HG03520 (cell line): ENCODE data around the gene VIT.
A peak's percentile ranks its signal among the peaks of the same experiment; 100 is the strongest.

Experiments
- ATAC-seq: cut with Tn5 transposase; IDR thresholded peaks from one replicate; pipeline ENCODE4 v1.9.1; 2021; ENCODE audit warnings: mild to moderate bottlenecking, moderate library complexity; ENCODE audit not compliant: unreplicated experiment

VIT gene

DNA sequence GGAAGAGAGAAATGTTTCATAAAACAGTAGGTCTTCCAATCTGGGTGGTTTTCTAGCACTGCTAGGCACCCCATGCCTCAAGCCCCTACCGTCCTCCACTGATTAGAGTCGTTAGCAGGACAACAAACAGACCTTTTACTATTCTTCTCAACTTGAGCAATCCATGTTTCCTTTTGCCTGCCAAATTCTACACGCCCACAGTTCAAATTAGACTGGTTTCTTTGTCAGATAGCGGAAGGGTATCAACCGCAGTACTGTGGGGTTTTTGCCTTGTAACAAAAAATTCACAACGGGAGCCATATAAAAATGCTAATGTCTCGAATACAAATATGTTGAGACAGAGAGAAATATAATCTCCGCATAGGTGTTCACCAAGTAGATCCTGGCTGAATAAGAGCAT lies 59.9 kb downstream of the VIT start:
- ATAC-seq = no peak

DNA sequence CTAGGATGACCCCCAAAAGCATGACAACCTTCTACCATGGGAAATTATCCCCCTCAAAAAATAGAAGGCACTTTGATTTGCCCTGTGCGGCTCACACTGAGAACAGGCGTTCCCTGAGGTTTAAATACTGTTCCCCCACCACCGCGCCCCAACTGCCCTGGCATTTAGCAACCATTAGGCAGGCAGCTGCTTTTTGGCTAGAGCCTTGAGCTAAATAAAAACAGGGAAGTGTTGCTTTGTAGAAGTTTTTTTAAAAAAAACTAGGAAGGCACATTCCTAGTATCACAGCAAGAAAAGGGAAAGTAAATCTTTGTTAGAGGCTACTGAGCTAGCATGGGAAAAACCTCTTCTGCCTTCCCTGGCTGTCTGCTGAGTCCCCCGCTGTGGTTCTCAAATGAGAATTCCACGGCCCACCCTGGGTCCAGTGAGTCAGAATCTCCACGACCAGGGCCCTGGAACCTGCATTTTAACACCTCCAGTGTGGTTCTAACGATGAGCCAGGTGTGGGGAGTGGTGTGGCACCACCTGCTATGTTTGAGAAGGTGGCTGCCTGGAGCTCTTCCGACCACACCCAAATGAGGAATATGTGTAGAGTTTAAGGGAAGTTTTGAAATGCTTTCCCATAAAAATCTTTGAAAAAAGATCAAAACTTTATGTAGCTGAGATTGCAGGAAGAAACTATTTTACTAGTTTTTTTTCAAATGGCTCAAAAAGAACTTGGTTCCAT lies 66.4 kb downstream of the VIT start:
- no peak for ATAC-seq

DNA sequence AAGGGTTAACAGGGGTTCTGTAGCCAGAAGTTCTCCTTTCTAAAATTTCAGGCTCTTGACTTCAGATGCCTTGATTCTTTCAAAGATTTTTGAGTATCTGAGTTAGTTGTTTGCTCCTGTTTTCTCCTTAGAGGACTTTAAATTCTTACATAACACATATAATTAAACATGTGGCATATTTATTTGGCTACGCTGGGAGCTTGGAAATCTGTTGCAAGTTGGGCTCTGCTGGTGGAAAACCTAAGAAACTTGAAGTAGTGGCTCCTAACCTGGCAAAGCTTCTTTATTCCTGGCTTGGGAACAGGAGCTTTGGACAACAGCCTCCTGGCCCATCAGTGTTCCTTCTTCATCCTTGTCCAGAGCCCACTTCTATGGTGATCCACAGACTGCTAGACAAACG lies 72.6 kb downstream of the VIT start:
- no peak for ATAC-seq

DNA sequence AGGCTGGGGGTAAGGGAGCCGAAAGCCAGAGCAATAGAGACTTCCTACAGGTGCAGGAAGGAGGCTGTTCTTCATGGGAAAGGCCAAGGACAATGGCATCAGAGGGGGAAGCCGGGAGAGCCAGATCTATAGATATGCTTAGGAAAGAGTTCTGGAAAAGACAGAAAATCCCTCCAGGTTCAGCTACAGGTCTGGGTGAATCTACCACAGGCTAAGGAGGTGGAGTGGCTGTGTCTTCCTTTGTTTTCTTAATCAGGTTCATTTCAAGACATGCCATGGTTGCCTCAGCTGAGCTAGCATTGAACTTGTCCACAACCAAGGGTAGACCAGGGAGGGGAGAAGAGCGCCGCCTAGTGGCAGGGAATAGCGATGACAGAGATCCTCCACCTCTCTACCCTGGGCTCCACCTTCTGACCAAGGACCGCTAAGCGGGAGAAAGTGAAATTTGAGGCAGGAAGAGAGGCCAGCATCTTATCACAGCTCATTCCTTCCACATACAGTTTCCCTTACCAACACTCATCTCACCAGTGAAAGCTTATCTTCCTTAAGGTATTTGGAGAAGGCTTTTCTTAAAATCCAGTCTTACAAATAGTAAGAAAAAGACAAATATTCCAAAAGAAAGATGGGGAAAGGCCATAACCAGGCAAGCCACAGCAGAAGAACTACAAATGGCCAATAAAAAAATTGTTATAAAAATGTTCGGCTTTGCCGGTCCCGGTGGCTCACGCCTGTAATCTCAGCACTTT lies 74.2 kb downstream of the VIT start:
- ATAC-seq = peak; percentile 65

DNA sequence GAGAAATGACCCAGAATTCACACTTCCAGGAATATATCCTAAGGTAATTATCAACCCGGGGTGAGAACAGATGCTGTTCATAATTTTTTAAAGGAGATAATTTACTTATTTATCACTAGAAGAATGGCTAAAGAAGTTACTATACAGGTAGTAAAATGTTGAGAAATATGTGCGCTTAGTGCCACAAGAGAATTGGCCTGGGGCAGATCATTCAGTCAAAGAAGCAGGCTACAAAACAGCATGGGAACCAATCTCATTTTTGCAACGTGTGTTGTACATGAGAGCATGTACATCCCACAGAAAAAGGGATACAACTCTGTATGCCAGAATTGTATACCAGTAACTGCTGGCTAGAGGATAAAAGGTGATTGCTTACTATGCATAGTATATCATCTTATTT lies 75.2 kb downstream of the VIT start:
- ATAC-seq = no peak

DNA sequence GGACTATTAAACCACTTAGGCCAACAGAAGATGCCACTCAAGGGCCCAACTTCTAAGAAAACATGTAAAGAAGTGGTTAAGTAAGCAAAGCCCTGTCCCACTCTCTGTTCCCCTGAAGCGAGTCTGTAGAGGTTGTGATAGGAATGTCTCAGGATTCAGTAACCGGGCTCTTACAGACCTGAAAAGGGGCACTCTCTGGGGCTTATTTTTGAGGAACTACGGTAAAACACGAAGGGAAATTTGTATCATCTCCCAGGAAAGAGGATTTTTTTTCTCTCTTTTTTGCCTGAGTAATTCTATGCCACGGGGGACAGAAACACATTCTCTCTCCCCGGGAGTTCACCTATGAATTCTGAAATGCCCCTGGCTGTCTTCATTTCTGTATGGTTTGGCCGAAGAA lies 77.4 kb downstream of the VIT start:
- ATAC-seq = no peak

DNA sequence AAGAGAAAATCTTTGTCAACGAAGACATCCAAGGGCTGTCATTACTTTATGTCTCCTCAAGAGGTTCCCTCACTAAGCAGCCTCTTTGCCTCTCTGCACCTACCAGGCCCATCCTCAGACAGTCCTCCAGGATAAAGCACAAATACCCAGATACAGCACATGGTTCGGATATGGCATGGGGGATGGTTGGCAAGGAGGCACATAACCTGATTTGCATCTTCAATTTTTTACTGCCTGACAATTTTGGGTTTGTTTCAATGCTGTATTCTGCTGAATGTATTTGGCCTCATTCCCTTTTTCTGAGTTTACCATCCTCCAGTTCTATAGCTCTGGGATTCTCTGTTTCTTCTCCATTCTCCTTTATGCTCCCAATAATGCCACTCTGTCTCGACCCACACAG lies 78.8 kb downstream of the VIT start:
- ATAC-seq = no peak

DNA sequence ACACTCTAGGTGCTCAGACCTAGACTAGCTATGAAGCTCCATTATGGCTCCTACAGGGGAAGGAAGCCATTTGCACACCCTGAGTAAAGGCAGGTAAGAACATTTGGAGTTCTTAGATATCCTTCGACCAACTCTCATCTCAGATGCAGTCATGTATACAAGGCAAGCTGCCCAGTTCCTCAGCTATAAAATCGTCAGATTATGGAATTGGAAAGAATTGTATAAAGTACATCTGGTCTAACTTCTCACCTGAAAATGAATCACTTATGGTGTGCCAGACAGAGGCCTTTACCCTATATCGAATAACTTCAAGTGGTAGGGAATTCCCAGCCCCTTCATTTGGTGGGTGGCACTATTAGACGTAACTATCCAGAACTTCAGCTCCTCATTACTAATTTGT lies 79.3 kb downstream of the VIT start:
- ATAC-seq = no peak

DNA sequence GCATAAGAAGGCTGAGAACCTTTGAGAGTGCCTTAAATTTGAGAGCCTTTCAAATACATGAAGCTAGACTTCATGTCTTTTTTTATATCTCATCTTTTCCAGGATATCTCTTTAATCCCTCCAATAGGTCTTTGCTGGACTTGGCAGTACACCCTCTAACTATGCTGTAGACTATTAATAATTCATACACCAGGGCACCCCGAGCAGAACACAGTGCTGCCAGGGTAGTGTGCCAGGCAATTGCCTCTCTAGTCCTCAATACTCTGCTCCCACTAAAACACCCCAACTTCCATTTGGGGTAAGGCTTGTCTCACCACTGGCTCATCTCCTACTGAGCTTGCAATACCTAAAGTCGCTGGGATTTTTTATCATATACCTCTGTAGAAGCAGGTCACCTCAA lies 80.8 kb downstream of the VIT start:
- ATAC-seq = no peak

DNA sequence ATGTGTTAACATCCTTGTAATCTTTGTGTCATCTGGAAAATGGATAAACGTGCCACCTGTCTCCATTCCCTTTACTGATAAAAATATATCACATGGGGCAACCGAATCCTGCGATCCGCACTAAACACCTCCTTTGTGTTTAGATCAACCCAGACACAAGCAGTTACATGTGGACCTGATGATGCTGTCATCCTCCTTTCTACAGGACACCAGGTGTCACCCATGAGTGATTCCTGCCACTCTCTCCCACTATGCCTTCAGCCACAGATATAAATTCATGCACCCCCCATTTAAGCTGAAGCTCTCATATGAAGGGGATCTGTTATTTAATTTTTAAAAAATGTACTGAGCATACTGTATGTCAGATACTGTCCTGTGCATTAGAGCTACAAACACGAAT lies 81.3 kb downstream of the VIT start:
- no peak for ATAC-seq

DNA sequence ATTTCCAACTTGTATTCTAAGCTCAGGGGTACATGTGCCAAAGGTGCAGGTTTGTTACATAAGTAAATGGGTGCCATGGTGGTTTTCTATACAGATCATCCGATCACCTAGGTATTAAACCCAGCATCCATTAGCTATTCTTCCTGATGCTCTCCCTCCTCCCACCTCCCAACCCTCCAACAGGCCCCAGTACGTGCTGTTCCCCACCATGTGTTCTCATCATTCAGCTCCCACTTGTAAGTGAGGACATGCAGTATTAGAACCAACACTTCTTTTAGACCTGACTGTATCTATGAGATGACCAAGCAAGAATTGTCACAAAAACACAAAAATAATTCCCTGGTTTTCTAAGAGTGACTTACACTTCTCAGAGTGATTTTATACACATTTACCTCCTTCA lies 83.0 kb downstream of the VIT start:
- ATAC-seq = no peak

DNA sequence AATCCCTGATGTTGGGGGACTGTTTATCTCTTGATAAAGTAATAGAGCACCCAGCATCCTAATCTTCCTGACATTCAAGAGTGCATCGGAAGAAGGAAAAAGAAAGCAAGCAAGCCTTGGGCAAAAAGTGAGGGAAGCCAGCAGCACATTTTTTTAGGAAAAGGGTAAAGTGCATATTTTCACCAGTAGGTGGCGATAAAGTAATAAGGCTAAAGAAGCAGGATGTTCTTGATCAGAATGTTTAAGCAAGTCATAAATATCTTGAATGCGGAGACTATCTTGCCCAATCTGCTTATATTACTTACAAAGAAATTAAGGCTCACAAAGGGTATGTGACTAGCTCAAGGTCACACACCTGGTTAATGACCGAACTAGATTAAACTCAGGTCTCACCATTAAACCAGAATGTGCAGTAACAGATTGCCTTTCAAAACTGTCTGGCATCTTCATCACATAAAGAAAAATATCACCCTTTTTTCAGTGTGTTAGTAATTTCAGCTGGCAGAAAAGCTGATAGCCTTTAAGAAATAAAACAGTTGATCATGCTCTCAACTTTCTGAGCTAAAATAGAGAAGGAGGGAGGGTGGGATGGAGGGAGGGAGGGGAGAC lies 83.8 kb downstream of the VIT start:
- no peak for ATAC-seq

DNA sequence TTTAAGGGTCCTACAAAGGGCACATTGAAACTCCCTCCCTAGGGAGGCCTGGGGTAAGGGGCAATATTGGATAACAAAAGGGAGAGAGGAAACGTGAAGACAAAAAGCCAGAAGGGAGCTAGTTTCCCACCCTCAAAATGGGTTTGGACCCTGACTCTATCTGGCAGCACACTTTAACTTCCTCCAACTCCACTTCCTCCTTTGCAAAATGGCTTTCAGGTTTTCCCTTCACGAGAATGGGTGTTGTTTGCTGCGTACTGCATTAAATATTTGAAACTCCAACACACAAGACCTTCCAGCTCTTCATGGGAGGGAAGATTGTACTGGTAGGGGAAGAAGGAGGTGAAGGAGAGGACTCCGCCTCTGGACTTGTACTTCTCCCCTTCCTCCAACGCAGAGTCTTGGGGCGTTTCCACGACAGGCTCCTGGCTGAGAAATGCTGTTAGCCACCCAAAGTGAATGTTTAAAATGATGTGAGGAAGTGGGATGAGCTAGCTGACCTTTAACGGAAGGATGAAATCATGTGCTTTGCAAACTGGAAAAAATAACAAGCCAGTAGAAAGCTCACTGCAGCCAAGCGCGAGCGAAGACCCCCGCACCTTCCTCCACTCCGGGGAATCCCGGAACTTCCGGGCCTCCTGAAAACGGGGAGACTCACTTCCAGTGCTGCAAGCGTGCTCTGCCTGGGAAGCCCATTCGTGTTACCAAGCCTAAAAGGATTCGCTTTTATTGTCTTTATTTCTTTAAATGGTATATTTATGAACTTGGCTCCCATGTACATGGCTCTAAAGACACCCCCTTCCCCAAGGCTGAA lies 85.6 kb downstream of the VIT start:
- ATAC-seq = no peak

DNA sequence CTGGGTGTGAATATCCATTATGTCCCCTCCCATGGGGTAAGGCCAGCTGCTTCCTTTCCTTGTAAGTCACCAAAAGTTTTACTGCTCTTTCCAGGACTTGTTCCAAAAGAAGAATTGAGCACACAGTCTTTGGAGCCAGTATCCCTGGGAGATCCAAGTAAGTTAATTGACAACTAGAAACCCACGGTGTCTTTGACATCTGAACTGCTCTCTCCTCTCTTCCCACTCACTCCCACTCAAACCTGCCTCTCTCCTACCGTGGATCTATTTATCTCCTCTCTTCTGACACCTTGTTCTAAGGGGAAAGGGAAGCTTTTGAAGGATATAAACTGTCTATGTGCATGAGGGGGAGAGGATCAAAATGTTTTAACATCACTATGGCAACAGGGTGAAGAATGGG lies 86.7 kb downstream of the VIT start:
- no peak for ATAC-seq

DNA sequence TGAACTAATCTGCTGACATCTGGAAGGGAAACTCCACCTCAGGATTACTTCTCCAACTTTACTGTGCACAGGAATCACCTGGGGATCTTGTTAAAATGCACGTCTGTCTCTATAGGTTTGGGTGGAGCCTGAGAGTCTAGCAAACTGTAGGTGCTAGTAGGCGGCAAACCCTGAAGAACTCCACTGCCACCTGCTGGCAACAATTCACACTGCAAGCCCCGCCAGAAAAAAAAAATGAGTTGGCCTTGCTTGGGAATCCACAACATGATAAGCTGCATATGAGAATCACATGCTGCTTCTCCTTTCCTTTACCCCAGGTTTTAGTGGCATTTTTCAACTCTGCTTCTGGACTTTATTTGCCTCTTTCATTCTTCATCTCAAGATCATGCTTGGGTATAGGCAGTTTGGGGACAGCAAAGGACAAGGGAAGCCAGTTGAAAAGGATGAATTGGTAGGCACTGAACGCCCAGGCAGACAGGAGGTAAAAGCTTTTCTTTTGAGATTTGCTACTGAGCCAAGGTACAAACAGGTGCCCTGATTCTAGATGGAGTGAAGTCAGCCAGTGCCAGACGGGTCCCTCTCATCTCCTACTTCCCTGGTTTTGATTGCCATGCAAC lies 88.8 kb downstream of the VIT start:
- ATAC-seq = peak; percentile 70

DNA sequence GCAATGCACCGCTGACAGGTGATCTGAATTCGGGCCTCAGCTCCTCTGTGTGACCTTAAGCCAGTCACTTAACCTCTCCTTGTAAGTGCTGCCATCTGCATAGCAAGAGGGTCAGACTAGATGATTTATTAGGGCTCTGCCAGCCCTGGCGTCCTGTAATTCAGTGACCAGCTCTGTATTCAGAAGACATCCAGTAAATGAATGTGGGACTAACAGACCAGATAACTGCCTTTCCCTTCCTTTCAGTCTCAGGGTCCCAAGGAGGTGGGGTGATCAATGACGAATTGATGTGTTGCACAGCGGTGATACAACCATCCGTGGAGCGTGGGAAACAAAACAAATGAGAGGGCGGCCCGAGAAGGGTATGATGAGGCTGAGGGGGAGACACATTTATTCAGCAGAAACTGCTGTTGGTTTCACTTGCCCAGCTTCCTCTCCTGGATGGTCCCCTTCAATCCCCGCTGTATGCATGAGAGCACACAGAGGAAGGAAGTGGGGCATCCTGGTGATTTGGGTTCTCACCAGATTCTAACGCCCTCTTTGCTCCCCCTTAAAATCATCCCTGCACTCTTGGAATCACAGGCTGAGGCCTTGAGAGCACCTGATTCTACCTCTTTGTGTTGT lies 92.8 kb downstream of the VIT start:
- ATAC-seq = no peak

DNA sequence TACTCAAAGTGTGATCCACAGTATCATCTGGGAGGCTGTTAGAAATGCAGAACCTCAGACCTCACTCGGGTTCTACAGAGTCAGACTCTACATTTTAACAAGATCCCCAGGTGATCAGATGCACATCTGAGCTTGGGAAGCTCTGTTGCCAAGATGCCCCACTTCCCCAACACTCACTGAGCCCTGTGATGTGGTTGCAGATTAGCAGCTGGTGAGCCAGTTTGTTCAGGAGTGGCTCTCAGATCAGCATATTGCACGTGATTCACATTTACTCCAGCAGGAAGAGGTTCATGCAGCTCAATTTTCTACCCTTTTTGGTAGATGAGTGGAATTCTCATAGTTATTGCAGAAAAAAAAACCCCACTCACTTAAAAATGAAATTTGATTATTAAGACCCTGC lies 96.4 kb downstream of the VIT start:
- no peak for ATAC-seq

DNA sequence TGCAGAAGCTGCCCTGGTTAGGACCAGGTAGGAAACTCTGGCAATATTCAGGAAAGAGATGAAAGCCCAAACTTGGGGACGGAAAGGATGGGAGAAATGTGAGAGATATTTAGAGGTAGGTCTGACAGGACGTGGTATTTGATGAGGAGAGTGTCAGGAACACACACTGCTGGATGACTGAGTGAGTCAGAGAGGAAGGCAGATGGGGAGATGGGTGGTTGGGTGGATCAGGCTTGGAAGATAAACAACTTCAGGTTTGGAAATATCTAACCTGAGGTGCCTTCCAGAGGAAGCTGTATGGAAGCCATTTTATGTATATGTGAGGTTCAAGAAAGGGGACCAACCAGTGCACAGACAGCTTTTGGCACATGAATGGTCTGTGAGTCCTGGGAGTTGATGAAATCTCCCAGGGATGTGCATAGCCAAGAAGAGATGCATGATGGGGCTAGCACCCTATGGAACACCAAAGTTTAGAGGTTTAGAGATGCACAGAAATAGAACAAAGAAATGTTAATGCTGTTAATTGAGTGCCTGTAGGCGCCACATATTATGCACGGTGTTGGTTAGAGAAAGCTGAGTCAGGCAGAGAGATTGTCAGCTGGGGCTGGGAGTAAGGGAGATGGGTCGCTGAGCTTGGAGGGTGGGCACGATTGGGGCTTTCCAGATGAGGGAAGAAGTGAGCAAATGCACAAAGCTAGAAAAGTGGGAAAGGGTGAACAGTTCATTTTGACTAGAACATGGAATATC lies 101.0 kb downstream of the VIT start:
- ATAC-seq = no peak

DNA sequence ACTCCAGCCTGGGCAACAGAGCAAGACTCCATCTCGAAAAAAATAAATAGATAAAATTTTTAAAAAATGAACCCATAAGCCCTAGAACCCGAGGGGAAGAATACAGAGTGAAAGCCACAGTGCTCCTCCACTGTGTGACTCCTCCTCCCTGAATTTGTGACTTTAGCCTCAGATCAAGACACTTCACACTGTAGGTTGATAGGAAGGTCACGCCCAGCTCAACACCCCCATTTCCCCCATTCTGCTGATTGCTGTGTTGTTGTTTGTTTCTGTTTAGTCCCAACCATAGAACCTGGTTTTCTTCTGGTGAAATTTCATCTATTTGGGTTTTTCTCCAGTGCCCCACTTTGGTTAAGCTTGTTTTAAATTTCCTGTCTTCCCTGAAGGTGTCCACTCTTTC lies 102.2 kb downstream of the VIT start:
- ATAC-seq = no peak

DNA sequence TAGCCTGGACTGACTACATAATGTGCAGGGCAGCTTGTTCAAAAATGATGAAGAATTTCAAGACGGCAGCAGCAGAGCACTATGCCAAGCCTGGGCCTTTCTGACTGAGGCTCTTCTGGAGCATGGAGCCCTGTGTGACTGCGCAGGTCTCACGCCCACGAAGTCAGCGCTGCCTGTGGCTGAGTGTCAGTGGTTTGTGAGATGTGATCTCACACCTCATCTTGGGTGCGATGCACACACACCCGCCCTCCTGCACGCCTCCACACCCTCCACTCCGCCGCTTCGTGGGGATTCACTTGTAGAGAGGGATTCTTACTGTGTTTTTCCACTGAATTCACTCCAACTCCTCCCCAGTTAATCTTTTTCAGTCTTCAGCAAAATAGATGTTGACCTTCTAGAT lies 103.9 kb downstream of the VIT start:
- no peak for ATAC-seq
